Vagina (tissue), 2 donors: Measurements from ENCODE around the gene CDKN2B. TPM values are rescaled to one million over a fixed set of nuclear protein-coding genes. Genes with fewer than 3 reads are reported as not detected.

Source experiments
- DNase-seq, 2 donors: peaks; one replicate each; pipeline ENCODE4 v3.0.0-alpha.2; 2017; ENCODE audit errors: extremely low spot score in 2 of 2
- H3K27ac ChIP-seq: fragments of 200-600 bp; sonication (generic); one replicate; pipeline ENCODE4 v1.5.1; 2019
- H3K27me3 ChIP-seq: fragments of 200-600 bp; sonication (generic); one replicate; pipeline ENCODE4 v1.5.1; 2019
- H3K36me3 ChIP-seq, 2 donors: fragments of 200-600 bp; sonication (generic); one replicate each; pipeline ENCODE4 v1.5.1; 2017 to 2019
- H3K4me1 ChIP-seq: fragments of 200-600 bp; sonication (generic); one replicate; pipeline ENCODE4 v1.5.1; 2019
- H3K4me3 ChIP-seq, 2 donors: fragments of 200-600 bp; sonication (generic); 1 replicate in 1 of 2; 2 replicates in 1 of 2; pipeline ENCODE4 v1.5.1; 2016 to 2019
- H3K9me3 ChIP-seq: fragments of 200-600 bp; sonication (generic); one replicate; pipeline ENCODE4 v1.5.1; 2019
- POLR2A ChIP-seq, 2 donors: fragments of 450-650 bp; IDR thresholded peaks; one replicate each; pipeline ENCODE4 v1.6.1; 2017; ENCODE audit warnings: antibody characterized with exemption in 2 of 2, mild to moderate bottlenecking in 2 of 2, moderate library complexity in 2 of 2
- POLR2AphosphoS5 ChIP-seq, 2 donors: sonication (generic); formaldehyde crosslinking; IDR thresholded peaks; one replicate each; pipeline ENCODE4 v1.9.0; 2017; ENCODE audit warnings: antibody characterized with exemption in 2 of 2, mild to moderate bottlenecking in 2 of 2, low read depth in 1 of 2; ENCODE audit not compliant: insufficient read depth in 1 of 2
- intact Hi-C: fragments of 100-400 bp; cut with DNase I; formaldehyde crosslinking; loops from one replicate; pipeline ENCODE4 v1.15.1; 2023
- total RNA-seq: library from RNA; depleted of rRNA; stranded (reverse); fragments of >200 nt; gene quantifications from one replicate; pipeline ENCODE4 v1.2.3, GENCODE V29; 2016
- TF ChIP-seq, protein P1 (sequence below), 3 experiments: fragments of 450-650 bp in 2 of 3; fragments of 200-600 bp in 1 of 3; sonication (generic) in 1 of 3; IDR thresholded peaks; one replicate each; pipeline ENCODE4 v1.5.1; 2017 to 2019; ENCODE audit warnings: antibody characterized with exemption in 3 of 3, mild to moderate bottlenecking in 2 of 3, moderate library complexity in 2 of 3

The CDKN2B gene
- total RNA-seq, 1 donor from 2014 or later, result 67.0 TPM

DNA sequence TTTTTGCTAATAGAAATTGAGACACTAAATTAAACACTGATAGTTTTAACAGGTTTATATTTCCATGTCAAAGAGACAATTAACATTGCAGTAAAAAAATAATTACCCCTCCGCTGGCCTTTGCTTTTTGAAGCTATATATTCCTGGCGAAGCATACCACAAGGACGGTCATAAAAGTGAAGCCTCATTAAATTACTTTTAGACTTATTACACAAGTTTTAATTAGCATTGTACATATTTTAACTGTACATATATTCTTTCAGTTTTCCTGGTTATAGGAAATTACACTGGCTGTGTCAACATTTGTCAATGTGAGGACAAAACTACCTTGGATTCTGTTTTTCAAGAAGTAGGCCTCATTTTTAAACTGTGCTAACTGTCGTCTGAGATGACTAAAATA is 16.1 kb downstream of the CDKN2B start:
- Histone ChIP-seq H3K4me3 (no peak overlapping the region), H3K36me3 (no peaks in the 10 kb centered on the region), H3K27ac (no peak overlapping the region), H3K4me1 (peaks cover 11% of the 10 kb centered on the region), H3K27me3 (no peaks in the 10 kb centered on the region), H3K9me3 (no peaks in the 10 kb centered on the region)
- TF ChIP-seq, protein P1, sequence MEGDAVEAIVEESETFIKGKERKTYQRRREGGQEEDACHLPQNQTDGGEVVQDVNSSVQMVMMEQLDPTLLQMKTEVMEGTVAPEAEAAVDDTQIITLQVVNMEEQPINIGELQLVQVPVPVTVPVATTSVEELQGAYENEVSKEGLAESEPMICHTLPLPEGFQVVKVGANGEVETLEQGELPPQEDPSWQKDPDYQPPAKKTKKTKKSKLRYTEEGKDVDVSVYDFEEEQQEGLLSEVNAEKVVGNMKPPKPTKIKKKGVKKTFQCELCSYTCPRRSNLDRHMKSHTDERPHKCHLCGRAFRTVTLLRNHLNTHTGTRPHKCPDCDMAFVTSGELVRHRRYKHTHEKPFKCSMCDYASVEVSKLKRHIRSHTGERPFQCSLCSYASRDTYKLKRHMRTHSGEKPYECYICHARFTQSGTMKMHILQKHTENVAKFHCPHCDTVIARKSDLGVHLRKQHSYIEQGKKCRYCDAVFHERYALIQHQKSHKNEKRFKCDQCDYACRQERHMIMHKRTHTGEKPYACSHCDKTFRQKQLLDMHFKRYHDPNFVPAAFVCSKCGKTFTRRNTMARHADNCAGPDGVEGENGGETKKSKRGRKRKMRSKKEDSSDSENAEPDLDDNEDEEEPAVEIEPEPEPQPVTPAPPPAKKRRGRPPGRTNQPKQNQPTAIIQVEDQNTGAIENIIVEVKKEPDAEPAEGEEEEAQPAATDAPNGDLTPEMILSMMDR (IDR thresholded peaks at IDR 0.05), result no peak
- TF ChIP-seq POLR2A (IDR thresholded peaks at IDR 0.05), result no peak
- TF ChIP-seq POLR2AphosphoS5 (IDR thresholded peaks at IDR 0.05; ENCODE audit: insufficient read depth in 1 of 2, low read depth in 1 of 2), result no peak
- intact Hi-C loops, result no loop called here
- no peak for DNase-seq

DNA sequence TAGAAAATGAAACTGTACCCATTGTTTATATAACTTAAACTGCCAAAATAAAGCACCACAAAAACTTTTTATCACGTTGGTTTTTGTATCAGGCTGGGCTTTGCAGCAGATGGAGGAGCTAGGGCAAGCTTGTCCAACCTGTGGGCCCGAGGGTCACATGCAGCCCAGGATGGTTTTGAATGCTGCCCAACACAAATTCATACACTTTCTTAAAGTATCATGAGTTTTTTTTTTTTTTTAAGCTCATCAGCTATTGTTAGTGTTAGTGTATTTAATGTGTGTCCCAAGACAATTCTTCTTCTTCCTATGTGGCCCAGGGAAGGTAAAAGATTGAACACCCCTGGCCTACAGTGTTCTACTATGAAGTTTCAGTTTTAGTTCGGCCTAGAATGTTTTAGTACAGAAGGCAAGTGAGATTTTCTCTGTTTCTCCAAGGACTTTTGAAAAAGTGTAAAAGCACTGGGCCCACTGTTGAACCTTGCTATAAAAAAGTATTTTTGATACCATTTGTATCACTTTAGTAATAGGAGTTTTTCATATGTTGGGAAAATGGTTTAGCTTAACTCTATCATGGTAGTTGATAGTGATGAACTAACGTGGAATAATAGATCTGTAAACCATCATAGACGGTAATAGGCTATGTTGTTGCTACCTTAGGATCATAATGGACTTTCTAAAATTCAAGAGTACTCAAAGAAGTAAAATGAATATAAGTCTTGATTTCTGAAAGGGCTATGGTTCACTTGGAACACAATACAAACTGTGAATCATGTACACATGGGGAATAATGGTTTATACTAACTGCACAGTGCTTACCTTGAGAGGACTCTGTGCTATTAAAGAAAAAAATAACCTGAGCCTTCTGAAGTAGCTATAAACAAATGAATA is 17.8 kb downstream of the CDKN2B start:
- H3K36me3 ChIP-seq, result no peaks in the 10 kb centered on the region
- TF ChIP-seq, protein P1 (IDR thresholded peaks at IDR 0.05), result no peak
- TF ChIP-seq POLR2A (IDR thresholded peaks at IDR 0.05) (no peak), POLR2AphosphoS5 (IDR thresholded peaks at IDR 0.05; ENCODE audit: insufficient read depth in 1 of 2, low read depth in 1 of 2) (no peak)
- H3K4me3 ChIP-seq, result no peak overlapping the region
- H3K27me3 ChIP-seq, result no peaks in the 10 kb centered on the region
- peaks cover 11% of the 10 kb centered on the region for H3K4me1 ChIP-seq
- H3K27ac ChIP-seq, result no peak overlapping the region
- no peaks in the 10 kb centered on the region for H3K9me3 ChIP-seq
- intact Hi-C loops, result no loop called here
- DNase-seq, result no peak

- no peak overlapping the region for H3K27ac ChIP-seq
- no peak overlapping the region for H3K4me3 ChIP-seq
- H3K9me3 ChIP-seq, result no peaks in the 10 kb centered on the region
- DNase-seq, result no peak
- H3K36me3 ChIP-seq, result no peaks in the 10 kb centered on the region
- H3K4me1 ChIP-seq, result peaks cover 11% of the 10 kb centered on the region
- no peak for TF ChIP-seq POLR2A (IDR thresholded peaks at IDR 0.05)
- TF ChIP-seq POLR2AphosphoS5 (IDR thresholded peaks at IDR 0.05; ENCODE audit: insufficient read depth in 1 of 2, low read depth in 1 of 2), result no peak
- TF ChIP-seq, protein P1 (IDR thresholded peaks at IDR 0.05), result no peak
- intact Hi-C loops, result no loop called here
- H3K27me3 ChIP-seq, result no peaks in the 10 kb centered on the region
These were observed 19.5 kb downstream of the CDKN2B start for GRCh38 chr9:21989440-21990189.

DNA sequence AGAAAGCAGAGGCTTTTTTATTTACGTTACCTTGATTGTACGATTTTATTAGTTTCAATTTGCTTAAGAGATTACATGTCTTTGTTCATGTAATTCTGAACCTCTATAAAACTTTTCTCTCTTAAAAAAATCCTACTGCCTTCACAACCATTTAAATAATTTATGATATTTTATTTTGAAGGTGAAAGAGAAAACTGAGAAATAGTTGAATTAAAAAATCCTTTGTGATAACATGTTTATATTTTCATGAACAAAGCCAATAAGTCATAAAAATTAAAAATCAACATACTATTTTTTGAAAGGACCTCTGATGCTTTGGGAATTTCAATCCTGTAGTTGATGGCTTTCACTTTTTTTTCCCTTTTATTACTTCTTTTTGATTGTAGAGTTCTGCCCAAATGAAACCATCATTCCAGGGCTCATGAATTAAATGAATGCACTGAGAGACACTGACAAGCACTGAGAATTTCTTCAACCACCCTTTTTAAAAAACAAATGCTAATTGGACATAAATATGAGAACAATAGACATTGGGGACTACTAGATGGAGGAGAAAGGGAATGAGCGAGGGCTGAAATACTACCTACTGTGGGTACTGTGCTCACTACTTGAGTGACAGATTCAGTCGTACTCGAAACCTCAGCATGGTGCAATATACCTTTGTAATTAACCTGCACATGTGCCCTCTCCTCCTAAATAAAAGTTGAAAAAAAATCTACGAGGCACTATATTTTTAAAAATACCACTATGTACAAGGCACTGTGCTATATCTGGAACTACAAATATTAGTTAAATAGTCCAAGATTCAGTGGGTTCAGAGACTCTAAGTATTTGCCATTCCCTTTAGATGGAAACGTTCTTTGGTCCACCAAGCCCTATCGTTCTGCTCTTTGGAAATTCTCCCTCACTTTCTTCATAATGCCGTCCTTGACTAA is 20.8 kb downstream of the CDKN2B start:
- DNase-seq, result no peak
- intact Hi-C loops, result no loop called here
- no peak overlapping the region for H3K27ac ChIP-seq
- peaks cover under 1% of the 10 kb centered on the region for H3K4me1 ChIP-seq
- H3K9me3 ChIP-seq, result no peaks in the 10 kb centered on the region
- H3K36me3 ChIP-seq, result no peaks in the 10 kb centered on the region
- no peaks in the 10 kb centered on the region for H3K27me3 ChIP-seq
- TF ChIP-seq POLR2A (IDR thresholded peaks at IDR 0.05), result no peak
- no peak for TF ChIP-seq POLR2AphosphoS5 (IDR thresholded peaks at IDR 0.05; ENCODE audit: insufficient read depth in 1 of 2, low read depth in 1 of 2)
- TF ChIP-seq, protein P1 (IDR thresholded peaks at IDR 0.05), result no peak
- H3K4me3 ChIP-seq, result no peak overlapping the region
